Activated B cell treated with CpG ODN at 0.5 μM for 24 hours (primary cell): ENCODE results near the gene PPP3R1. TPM values are rescaled to one million over a fixed set of nuclear protein-coding genes. Genes with fewer than 3 reads are reported as not detected.

ENCODE experiments used
- ATAC-seq: fragments of 200-7000 bp; cut with Tn5 transposase; one replicate; pipeline ENCODE4 v1.10.0; 2021; ENCODE audit warnings: low read depth, mild to moderate bottlenecking, moderate library complexity
- CTCF ChIA-PET: fragments of 350-600 bp; sonication (Branson Sonifier 250); formaldehyde crosslinking; loops from one replicate; lab custom pipeline; 2021; ENCODE audit warnings: antibody characterized with exemption; lab: Charles Lee
- POLR2A ChIA-PET: fragments of 350-600 bp; sonication (Branson Sonifier 250); formaldehyde crosslinking; loops from one replicate; lab custom pipeline; 2021; ENCODE audit warnings: antibody characterized with exemption; lab: Charles Lee
- DNase-seq: peaks from one replicate; pipeline ENCODE4 v3.0.0; 2022
- H3K27ac Mint-ChIP-seq: one replicate; pipeline ENCODE4 v1.8.0; 2020; ENCODE audit warnings: mixed read lengths
- H3K27me3 Mint-ChIP-seq: one replicate; pipeline ENCODE4 v1.8.0; 2021; ENCODE audit warnings: mixed read lengths
- H3K36me3 Mint-ChIP-seq: one replicate; pipeline ENCODE4 v1.8.0; 2021; ENCODE audit warnings: low read depth, mixed read lengths
- H3K4me1 Mint-ChIP-seq: one replicate; pipeline ENCODE4 v1.8.0; 2021; ENCODE audit warnings: mixed read lengths
- H3K4me3 Mint-ChIP-seq: one replicate; pipeline ENCODE4 v1.8.0; 2020; ENCODE audit warnings: mild to moderate bottlenecking, mixed read lengths
- H3K9me3 Mint-ChIP-seq: one replicate; pipeline ENCODE4 v1.8.0; 2020; ENCODE audit warnings: mixed read lengths
- intact Hi-C: fragments of 100-400 bp; cut with micrococcal nuclease; formaldehyde crosslinking; loops from one replicate; pipeline ENCODE4 v1.15.1; 2024
- total RNA-seq: library from RNA; stranded (reverse); gene quantifications from 2 replicates; pipeline ENCODE4 v1.2.3, GENCODE V29; 2022
- TF ChIP-seq, protein P1 (sequence below): fragments of 200-600 bp; IDR thresholded peaks from one replicate; pipeline ENCODE4 v1.8.0; 2022; ENCODE audit warnings: antibody characterized with exemption, mild to moderate bottlenecking

The PPP3R1 gene
- total RNA-seq, 1 donor from 2014 or later, result 53.5 TPM

DNA sequence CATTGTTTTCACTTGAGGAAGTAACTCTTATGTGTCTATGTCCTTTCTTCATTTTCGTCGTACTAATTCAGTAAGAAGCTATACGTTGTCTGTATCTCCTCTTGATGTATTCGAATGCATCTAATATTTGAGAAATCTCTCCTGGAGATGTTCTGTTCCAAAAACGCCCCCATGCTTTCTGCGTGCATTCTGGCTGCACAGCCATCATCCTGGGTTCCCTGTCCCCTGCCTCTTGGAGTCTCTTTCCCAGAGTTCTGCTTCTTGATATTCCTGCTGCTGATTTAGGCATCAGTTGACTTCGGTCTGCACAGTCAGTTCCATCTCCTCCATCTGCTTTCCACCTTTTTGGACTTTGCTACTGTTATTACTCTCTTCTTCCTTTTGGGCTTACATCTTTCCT, 81.2 kb downstream of the PPP3R1 start:
- Mint-ChIP-seq H3K27ac (no peak overlapping the region), H3K4me1 (peaks cover 19% of the 10 kb centered on the region), H3K36me3 (peaks cover 51% of the 10 kb centered on the region), H3K27me3 (no peaks in the 10 kb centered on the region), H3K9me3 (no peaks in the 10 kb centered on the region), H3K4me3 (no peak overlapping the region)
- ATAC-seq (no peak), DNase-seq (no peak)
- TF ChIP-seq, protein P1, sequence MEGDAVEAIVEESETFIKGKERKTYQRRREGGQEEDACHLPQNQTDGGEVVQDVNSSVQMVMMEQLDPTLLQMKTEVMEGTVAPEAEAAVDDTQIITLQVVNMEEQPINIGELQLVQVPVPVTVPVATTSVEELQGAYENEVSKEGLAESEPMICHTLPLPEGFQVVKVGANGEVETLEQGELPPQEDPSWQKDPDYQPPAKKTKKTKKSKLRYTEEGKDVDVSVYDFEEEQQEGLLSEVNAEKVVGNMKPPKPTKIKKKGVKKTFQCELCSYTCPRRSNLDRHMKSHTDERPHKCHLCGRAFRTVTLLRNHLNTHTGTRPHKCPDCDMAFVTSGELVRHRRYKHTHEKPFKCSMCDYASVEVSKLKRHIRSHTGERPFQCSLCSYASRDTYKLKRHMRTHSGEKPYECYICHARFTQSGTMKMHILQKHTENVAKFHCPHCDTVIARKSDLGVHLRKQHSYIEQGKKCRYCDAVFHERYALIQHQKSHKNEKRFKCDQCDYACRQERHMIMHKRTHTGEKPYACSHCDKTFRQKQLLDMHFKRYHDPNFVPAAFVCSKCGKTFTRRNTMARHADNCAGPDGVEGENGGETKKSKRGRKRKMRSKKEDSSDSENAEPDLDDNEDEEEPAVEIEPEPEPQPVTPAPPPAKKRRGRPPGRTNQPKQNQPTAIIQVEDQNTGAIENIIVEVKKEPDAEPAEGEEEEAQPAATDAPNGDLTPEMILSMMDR, result no peak
- intact Hi-C loops, result no loop called here
- CTCF ChIA-PET, result no interaction called here
- POLR2A ChIA-PET, result no interaction called here

DNA sequence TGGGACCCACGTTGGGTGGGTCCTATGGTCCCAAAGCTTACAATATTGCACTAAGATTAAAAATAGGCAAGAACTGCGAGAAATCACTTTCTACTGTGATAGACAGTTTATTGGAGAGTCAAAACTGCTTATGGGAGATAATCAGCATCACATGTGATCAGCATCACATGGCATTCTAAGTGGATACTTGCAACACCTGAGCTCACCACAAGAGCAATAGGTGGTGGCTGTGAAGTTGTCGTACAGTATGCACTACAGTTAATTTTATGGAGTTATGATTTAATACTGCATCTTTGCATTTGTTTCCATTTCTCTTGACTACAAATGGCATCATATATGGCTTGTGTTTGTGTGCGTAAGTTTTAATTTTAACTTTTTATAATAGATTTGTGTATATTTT, 83.0 kb downstream of the PPP3R1 start:
- TF ChIP-seq, protein P1, result no peak
- ChIA-PET POLR2A (no interaction called here), CTCF (interaction anchor here (2.7 kb wide), 1 partner anchor 27 kb away, joined by 8 read pairs; no protein-coding TSS in a partner anchor)
- ATAC-seq, result no peak
- Mint-ChIP-seq H3K4me3 (no peak overlapping the region), H3K9me3 (no peaks in the 10 kb centered on the region), H3K27me3 (no peaks in the 10 kb centered on the region), H3K36me3 (peaks cover 50% of the 10 kb centered on the region), H3K4me1 (peaks cover 16% of the 10 kb centered on the region), H3K27ac (no peak overlapping the region)
- intact Hi-C loops, result no loop called here
- DNase-seq, result no peak

DNA sequence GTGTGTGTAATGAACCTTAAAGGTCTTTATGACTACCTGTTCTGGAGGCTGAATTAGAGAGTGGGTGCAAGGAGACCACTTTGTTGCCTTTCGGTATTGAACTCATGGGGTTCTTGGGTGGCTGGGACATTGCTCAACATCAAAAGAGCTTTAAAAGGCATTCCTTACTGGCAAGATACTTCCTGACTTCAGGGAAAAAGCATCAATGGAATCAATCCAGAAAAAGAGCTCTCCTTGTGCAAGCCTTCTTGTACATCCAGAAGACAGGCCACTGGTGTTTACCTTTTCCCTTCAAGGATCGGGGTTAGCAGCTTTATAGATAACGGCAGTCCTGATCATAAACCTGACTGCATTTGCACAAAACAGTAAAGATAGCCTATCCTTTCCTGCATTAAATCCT, 85.1 kb downstream of the PPP3R1 start:
- Mint-ChIP-seq H3K27me3 (no peaks in the 10 kb centered on the region), H3K36me3 (peaks cover 61% of the 10 kb centered on the region), H3K27ac (no peak overlapping the region), H3K4me1 (peaks cover under 1% of the 10 kb centered on the region), H3K4me3 (no peak overlapping the region), H3K9me3 (no peaks in the 10 kb centered on the region)
- CTCF ChIA-PET, result interaction anchor here (0.5 kb wide), 1 partner anchor 82 kb away, joined by 3 read pairs; no protein-coding TSS in a partner anchor
- TF ChIP-seq, protein P1, result no peak
- no peak for DNase-seq
- POLR2A ChIA-PET, result interaction anchor here (0.6 kb wide), 1 partner anchor 112 kb away, joined by 4 read pairs; no protein-coding TSS in a partner anchor
- intact Hi-C loops, result no loop called here
- ATAC-seq, result no peak

DNA sequence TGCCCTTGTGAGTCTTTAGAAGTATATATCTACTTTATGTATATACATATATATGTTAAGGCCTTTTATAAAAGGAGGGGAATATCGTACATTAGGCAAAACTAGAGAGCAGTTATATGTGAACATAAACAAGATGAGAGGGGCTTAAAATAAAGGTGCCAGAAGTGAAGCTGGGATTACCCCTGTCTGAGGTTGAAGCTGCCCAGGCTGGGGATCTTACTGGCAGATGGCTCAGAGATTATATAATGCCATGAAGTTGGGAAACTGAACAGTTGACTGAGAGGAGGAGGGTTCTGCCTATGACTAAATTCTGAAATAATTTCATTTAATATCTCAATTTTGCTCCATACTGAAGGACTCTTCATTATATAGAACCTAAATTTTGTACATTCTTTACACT, 88.7 kb downstream of the PPP3R1 start:
- intact Hi-C loops, result no loop called here
- Mint-ChIP-seq H3K9me3 (no peaks in the 10 kb centered on the region), H3K27ac (no peak overlapping the region), H3K36me3 (peaks cover 82% of the 10 kb centered on the region), H3K4me1 (peaks cover 18% of the 10 kb centered on the region), H3K4me3 (no peak overlapping the region), H3K27me3 (no peaks in the 10 kb centered on the region)
- ChIA-PET CTCF (interaction anchor here (1.2 kb wide), 1 partner anchor 33 kb away, joined by 4 read pairs; no protein-coding TSS in a partner anchor), POLR2A (no interaction called here)
- ATAC-seq, result no peak
- TF ChIP-seq, protein P1, result no peak
- no peak for DNase-seq

DNA sequence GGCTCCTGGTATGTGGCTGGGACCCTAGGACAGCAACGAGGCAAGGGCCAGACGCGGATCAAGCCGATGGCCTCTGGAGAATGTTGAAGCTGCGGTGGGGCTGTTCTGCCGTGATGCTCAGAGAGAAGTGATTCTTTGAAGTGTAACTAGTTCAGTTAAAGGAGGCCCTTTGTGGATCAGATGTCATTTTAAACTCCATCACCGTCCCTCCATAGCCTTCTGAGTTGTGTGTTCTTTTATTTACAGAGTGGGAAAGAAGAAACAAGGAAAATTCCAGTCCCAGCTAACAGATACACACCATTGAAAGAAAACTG, 94.2 kb downstream of the PPP3R1 start:
- peak overlapping the region; percentile 99 for H3K4me3 Mint-ChIP-seq
- ATAC-seq (no peak), DNase-seq (no peak)
- TF ChIP-seq, protein P1, result no peak
- H3K36me3 Mint-ChIP-seq, result peaks cover 55% of the 10 kb centered on the region
- H3K27me3 Mint-ChIP-seq, result no peaks in the 10 kb centered on the region
- CTCF ChIA-PET, result interaction anchor here (1.2 to 3.1 kb wide), 2 partner anchors 35 to 38 kb away, joined by 3 to 13 read pairs; no protein-coding TSS in a partner anchor
- peak overlapping the region; percentile 100 for H3K27ac Mint-ChIP-seq
- POLR2A ChIA-PET, result interaction anchor here (0.6 to 2.5 kb wide), 8 partner anchors 10 to 309 kb away, joined by 3 to 24 read pairs (median 6); partner anchors contain the start of genes APLF, C1D, FBXO48 and PLEK
- no peaks in the 10 kb centered on the region for H3K9me3 Mint-ChIP-seq
- H3K4me1 Mint-ChIP-seq, result peaks cover 50% of the 10 kb centered on the region
- intact Hi-C loops, result no loop called here
